Neural cell (in vitro differentiated cells): ENCODE data around the gene EML4.

Experiments used
- EP300 ChIP-seq: fragments of 450-650 bp; conservative IDR thresholded peaks from 2 replicates; pipeline ENCODE4 v1.6.1; 2014; ENCODE audit warnings: antibody characterized with exemption, mild to moderate bottlenecking, moderate library complexity; ENCODE audit not compliant: poor library complexity, severe bottlenecking
- EZH2 ChIP-seq: fragments of 200-600, 300-800 bp; shearing (Covaris generic), sonication (generic); IDR thresholded peaks from 2 replicates; pipeline ENCODE4 v1.6.1; 2014; ENCODE audit warnings: antibody characterized with exemption, low read length, borderline replicate concordance, mild to moderate bottlenecking; ENCODE audit not compliant: insufficient read depth, poor library complexity, severe bottlenecking
- MXI1 ChIP-seq: fragments of 450-650 bp; conservative IDR thresholded peaks from 2 replicates; pipeline ENCODE4 v1.6.1; 2014; ENCODE audit warnings: antibody characterized with exemption, mild to moderate bottlenecking; ENCODE audit not compliant: poor library complexity, severe bottlenecking
- POLR2AphosphoS5 ChIP-seq: IDR thresholded peaks from 2 replicates; pipeline ENCODE4 v1.6.1; 2012
- RAD21 ChIP-seq: fragments of 450-650 bp; conservative IDR thresholded peaks from 2 replicates; pipeline ENCODE4 v1.6.1; 2014; ENCODE audit warnings: antibody characterized with exemption, mild to moderate bottlenecking, moderate library complexity
- SMC3 ChIP-seq: fragments of 450-650 bp; conservative IDR thresholded peaks from 2 replicates; pipeline ENCODE4 v1.6.1; 2014; ENCODE audit warnings: antibody characterized with exemption, mild to moderate bottlenecking, moderate library complexity; ENCODE audit not compliant: poor library complexity
- TAF1 ChIP-seq: IDR thresholded peaks from 2 replicates; pipeline ENCODE4 v1.6.1; 2012; ENCODE audit warnings: low read depth
- TF ChIP-seq, protein P1 (sequence below): fragments of 450-650 bp; IDR thresholded peaks from 2 replicates; pipeline ENCODE4 v1.5.1; 2014; ENCODE audit warnings: antibody characterized with exemption, mild to moderate bottlenecking, moderate library complexity; ENCODE audit not compliant: poor library complexity, severe bottlenecking
- TF ChIP-seq, protein P2 (sequence below): IDR thresholded peaks from 2 replicates; pipeline ENCODE4 v1.6.1; 2012; ENCODE audit warnings: borderline replicate concordance

DNA sequence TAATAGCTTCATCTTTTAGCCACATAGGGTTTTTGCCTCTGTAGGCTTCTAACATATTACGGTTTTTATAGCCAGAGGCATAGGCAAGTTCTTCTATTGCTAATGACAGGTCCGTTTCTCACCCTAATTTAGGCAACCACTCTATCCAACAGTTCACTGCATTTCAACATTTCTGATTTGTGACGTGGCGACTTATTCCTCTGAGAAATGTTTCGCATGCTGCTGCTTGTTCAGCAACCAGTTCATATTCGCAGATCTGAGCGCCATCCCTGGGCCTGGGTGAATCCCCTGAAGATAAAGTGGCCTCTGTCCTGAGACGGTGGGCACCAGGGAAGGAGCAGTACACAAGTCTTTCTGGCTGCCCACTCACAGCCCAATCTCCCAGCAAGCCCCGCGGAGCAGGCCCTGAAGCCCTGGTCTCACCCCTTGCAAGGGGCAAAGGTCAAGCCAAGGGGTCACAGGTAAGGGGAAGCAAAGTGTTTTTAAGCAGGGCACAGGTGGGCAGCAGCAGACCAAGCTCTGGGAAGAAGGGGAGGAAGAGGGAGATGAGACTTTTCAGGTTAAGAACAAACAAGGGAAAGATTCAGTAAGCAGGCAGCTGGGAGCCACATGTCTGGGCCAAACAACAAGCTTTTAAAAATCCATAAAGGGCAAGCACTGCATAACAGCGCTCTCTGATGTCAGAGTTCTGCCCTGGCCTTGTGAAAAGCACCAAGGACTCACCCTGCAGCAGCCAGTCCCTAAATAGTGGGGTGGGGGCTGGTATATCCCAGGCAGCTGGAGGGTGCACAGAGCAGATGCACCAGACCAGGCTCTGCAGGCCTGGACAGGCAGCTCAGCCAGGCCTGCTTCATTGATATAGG is 202.7 kb downstream of the EML4 start:
- TF ChIP-seq, protein P1, sequence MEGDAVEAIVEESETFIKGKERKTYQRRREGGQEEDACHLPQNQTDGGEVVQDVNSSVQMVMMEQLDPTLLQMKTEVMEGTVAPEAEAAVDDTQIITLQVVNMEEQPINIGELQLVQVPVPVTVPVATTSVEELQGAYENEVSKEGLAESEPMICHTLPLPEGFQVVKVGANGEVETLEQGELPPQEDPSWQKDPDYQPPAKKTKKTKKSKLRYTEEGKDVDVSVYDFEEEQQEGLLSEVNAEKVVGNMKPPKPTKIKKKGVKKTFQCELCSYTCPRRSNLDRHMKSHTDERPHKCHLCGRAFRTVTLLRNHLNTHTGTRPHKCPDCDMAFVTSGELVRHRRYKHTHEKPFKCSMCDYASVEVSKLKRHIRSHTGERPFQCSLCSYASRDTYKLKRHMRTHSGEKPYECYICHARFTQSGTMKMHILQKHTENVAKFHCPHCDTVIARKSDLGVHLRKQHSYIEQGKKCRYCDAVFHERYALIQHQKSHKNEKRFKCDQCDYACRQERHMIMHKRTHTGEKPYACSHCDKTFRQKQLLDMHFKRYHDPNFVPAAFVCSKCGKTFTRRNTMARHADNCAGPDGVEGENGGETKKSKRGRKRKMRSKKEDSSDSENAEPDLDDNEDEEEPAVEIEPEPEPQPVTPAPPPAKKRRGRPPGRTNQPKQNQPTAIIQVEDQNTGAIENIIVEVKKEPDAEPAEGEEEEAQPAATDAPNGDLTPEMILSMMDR: no peak
- TF ChIP-seq, protein P2, sequence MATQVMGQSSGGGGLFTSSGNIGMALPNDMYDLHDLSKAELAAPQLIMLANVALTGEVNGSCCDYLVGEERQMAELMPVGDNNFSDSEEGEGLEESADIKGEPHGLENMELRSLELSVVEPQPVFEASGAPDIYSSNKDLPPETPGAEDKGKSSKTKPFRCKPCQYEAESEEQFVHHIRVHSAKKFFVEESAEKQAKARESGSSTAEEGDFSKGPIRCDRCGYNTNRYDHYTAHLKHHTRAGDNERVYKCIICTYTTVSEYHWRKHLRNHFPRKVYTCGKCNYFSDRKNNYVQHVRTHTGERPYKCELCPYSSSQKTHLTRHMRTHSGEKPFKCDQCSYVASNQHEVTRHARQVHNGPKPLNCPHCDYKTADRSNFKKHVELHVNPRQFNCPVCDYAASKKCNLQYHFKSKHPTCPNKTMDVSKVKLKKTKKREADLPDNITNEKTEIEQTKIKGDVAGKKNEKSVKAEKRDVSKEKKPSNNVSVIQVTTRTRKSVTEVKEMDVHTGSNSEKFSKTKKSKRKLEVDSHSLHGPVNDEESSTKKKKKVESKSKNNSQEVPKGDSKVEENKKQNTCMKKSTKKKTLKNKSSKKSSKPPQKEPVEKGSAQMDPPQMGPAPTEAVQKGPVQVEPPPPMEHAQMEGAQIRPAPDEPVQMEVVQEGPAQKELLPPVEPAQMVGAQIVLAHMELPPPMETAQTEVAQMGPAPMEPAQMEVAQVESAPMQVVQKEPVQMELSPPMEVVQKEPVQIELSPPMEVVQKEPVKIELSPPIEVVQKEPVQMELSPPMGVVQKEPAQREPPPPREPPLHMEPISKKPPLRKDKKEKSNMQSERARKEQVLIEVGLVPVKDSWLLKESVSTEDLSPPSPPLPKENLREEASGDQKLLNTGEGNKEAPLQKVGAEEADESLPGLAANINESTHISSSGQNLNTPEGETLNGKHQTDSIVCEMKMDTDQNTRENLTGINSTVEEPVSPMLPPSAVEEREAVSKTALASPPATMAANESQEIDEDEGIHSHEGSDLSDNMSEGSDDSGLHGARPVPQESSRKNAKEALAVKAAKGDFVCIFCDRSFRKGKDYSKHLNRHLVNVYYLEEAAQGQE: no peak
- no peak for TF ChIP-seq POLR2AphosphoS5
- no peak for TF ChIP-seq EP300
- TF ChIP-seq MXI1: no peak
- no peak for TF ChIP-seq RAD21
- TF ChIP-seq EZH2: no peak
- no peak for TF ChIP-seq TAF1
- no peak for TF ChIP-seq SMC3
